GM13976 (cell line): ENCODE results near the gene HIP1R.

ENCODE experiments used
- DNase-seq: peaks from one replicate; pipeline ENCODE4 v3.0.0; 2012; ENCODE audit warnings: low spot score
- in situ Hi-C: fragments of 300-500 bp; cut with MboI; formaldehyde crosslinking; loops from one replicate; pipeline ENCODE4 v1.12.0; 2022; ENCODE audit warnings: low sequenced_read_pairs, mixed read lengths, inconsistent platforms; ENCODE audit not compliant: unreplicated experiment
- TF ChIP-seq, protein P1 (sequence below): IDR thresholded peaks from 2 replicates; pipeline ENCODE4 v1.5.1; 2012; ENCODE audit warnings: borderline replicate concordance, mild to moderate bottlenecking; ENCODE audit not compliant: insufficient read depth; ENCODE audit errors: extremely low read depth, missing control alignments, control extremely low read depth

The HIP1R gene

GRCh38 chr12:122880668-122881067, 45.4 kb downstream of the HIP1R start:
- in situ Hi-C loops = no loop called here
- no peak for DNase-seq
- TF ChIP-seq, protein P1, sequence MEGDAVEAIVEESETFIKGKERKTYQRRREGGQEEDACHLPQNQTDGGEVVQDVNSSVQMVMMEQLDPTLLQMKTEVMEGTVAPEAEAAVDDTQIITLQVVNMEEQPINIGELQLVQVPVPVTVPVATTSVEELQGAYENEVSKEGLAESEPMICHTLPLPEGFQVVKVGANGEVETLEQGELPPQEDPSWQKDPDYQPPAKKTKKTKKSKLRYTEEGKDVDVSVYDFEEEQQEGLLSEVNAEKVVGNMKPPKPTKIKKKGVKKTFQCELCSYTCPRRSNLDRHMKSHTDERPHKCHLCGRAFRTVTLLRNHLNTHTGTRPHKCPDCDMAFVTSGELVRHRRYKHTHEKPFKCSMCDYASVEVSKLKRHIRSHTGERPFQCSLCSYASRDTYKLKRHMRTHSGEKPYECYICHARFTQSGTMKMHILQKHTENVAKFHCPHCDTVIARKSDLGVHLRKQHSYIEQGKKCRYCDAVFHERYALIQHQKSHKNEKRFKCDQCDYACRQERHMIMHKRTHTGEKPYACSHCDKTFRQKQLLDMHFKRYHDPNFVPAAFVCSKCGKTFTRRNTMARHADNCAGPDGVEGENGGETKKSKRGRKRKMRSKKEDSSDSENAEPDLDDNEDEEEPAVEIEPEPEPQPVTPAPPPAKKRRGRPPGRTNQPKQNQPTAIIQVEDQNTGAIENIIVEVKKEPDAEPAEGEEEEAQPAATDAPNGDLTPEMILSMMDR = peak; percentile 23

DNA sequence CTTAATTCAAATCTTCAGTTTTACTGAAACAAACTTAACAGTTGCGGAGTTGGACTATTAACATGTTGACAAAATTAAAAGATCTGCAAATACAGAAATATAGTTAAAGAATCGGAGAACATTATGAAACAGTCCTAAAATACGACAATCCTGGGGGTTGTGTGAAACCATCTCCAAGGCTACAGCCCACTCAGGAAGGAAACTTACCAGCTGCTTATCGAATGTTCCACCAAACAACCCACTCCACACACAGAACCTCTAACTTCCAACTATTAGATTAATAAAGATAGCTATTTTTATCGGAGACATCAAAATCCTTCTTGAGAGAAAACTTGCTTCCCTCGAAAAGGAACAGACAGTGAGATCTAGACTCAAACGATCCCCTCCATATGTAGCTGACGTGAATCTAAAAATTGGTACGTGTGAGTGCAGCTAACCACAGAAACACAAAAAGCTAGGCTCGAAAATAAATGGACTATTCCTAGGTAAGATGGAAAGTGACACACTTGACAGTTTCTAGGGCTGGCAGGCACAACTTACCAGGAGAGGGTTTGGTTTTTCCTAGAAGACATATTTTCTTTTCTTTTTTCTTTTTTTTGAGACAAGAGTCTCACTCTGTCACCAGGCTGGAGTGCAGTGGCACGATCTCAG, 47.8 kb downstream of the HIP1R start:
- TF ChIP-seq, protein P1 = no peak
- in situ Hi-C loops = no loop called here
- DNase-seq = no peak

DNA sequence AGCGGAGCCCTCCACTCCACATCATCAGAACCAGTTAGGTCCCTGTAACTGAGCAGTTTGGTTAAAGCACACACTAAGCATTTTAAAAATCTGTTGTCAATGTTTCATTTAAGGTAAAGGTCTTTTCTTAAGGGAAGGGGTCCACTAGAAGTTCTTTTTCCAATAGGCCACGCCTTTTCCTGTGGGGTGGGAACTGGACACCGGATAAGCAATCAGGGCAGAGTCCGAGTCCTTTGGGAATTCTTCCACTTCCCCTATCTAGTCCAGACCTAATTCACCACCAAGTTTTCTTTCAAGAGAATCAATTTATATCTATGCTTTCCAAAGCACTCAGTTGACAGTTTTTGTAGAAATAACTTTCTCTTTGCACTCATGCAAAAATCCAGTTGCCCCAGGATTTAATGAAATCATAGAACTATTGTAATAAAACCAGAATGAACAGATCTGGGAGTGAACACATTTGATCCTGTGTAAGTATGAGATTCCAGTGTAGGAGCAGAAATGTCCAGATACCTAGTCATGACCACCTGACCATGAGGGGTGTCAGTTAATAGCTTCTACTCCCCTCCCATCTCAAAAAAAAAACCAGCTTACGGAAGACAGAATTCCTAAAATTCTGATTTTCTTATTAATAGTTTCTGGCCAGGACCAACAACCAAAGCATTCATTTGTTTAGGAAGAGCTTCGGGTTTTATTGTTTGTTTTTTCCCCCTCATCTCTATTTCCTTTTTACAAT, 49.0 kb downstream of the HIP1R start:
- in situ Hi-C loops = no loop called here
- TF ChIP-seq, protein P1 = no peak

GRCh38 chr12:122884860-122885259, 49.6 kb downstream of the HIP1R start:
- TF ChIP-seq, protein P1 = no peak
- in situ Hi-C loops = no loop called here
- no peak for DNase-seq

More for the DNA sequence above, 49.0 kb downstream of the HIP1R start:
- no peak for DNase-seq

DNA sequence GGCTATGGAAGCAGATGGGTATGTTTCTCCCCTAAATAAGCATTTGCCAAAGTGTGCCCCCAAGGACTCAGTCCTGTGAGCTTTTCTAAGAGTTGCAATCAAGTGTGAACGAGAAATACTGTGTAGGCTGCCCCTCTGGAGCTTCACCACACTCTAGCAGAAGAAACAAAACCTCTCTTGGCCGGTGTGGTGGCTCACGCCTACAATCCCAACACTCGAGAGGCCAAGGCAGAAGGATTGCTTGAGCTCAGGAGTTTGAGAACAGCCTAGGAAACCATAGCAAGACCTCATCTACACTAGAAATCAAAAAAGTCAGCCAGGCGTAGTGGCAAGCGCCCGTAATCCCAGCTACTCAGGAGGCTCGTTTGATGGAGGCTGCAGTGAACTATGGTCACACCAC, 50.9 kb downstream of the HIP1R start:
- in situ Hi-C loops = no loop called here
- TF ChIP-seq, protein P1 = no peak

GRCh38 chr12:122886851-122887818, 51.9 kb downstream of the HIP1R start:
- TF ChIP-seq, protein P1 = no peak
- in situ Hi-C loops = no loop called here
- peak; percentile 57 for DNase-seq

More for the DNA sequence above, 50.9 kb downstream of the HIP1R start:
- no peak for DNase-seq
